ENCODE measurements around the gene VAMP1. TPM values are rescaled to one million over a fixed set of nuclear protein-coding genes. Genes with fewer than 3 reads are reported as not detected.

VAMP1 gene, protein sequence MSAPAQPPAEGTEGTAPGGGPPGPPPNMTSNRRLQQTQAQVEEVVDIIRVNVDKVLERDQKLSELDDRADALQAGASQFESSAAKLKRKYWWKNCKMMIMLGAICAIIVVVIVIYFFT
- total RNA-seq: 6.5 and 9.1 TPM in 2 replicates

DNA sequence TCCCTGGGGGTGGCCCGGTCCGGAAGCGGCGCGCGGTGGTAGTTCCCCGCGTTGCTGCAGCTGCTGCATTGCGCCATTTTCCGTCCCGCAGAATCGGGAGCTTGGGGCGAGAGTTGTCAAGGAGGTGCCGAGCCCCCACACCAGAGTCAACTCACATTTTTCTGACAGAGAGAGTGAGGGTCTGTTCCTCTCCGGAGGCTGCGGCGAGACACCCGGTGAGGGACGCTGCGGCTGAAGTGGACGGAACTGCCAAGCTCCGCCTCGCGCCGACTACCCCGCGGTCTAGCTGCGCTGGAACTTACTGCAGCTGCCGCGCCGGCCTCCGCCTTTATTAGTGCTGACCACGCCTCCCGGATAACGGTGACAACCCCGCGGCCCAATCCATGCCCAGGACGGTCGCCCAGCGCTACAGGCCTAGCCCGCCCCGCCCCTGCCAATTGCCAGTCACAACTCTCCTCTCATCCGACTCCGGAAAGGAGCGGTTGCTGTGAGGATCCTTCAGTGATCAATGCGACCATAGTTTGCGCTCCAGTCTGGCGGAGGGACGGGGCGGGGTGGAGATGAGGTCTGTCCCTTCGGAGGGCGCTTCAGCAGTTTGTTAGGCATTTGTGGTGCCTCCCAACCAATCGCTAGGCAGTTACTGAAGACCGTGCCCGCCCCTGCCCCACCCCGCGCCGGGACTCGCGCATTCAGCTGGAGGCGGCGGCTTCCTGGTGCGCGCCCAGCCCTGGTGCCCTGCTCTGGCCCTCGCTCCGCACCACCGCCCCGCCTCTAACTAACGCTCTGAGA lies at the start of gene VAMP1:
VAMP1 (minus strand) TSS at position 303 of the 789 bp plus-strand sequence; CDS start at position 157, 146 bp downstream.
- Histone ChIP-seq H3K9me3 (ENCODE audit: low read depth, low read length) (no peaks in the 10 kb centered on the region), H3K4me2 (ENCODE audit: insufficient read depth, low read length) (peak within 1 kb of the TSS; percentile 91), H3K27me3 (ENCODE audit: insufficient read depth, low read length) (no peaks in the 10 kb centered on the region), H3K4me3 (ENCODE audit: insufficient read depth, low read length) (peak within 1 kb of the TSS; percentile 95), H3K27ac (ENCODE audit: low read depth, low read length) (peak within 1 kb of the TSS; percentile 36), H2AFZ (ENCODE audit: low read length) (peak within 1 kb of the TSS; percentile 99), H4K20me1 (ENCODE audit: insufficient read depth, low read length) (peaks cover 16% of the 10 kb centered on the region), H3K4me1 (ENCODE audit: insufficient read depth, low read length) (peaks cover 30% of the 10 kb centered on the region), H3K36me3 (ENCODE audit: insufficient read depth, low read length) (peaks cover 13% of the 10 kb centered on the region), H3K79me2 (ENCODE audit: insufficient read depth, low read length) (peaks cover 36% of the 10 kb centered on the region)
- TF ChIP-seq, protein P1, sequence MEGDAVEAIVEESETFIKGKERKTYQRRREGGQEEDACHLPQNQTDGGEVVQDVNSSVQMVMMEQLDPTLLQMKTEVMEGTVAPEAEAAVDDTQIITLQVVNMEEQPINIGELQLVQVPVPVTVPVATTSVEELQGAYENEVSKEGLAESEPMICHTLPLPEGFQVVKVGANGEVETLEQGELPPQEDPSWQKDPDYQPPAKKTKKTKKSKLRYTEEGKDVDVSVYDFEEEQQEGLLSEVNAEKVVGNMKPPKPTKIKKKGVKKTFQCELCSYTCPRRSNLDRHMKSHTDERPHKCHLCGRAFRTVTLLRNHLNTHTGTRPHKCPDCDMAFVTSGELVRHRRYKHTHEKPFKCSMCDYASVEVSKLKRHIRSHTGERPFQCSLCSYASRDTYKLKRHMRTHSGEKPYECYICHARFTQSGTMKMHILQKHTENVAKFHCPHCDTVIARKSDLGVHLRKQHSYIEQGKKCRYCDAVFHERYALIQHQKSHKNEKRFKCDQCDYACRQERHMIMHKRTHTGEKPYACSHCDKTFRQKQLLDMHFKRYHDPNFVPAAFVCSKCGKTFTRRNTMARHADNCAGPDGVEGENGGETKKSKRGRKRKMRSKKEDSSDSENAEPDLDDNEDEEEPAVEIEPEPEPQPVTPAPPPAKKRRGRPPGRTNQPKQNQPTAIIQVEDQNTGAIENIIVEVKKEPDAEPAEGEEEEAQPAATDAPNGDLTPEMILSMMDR (IDR thresholded peaks at IDR 0.05; ENCODE audit: extremely low read depth, low read depth, low read length): no peak
- DNase-seq (ENCODE audit: insufficient read length, low spot score, missing footprints): peak; percentile 99

DNA sequence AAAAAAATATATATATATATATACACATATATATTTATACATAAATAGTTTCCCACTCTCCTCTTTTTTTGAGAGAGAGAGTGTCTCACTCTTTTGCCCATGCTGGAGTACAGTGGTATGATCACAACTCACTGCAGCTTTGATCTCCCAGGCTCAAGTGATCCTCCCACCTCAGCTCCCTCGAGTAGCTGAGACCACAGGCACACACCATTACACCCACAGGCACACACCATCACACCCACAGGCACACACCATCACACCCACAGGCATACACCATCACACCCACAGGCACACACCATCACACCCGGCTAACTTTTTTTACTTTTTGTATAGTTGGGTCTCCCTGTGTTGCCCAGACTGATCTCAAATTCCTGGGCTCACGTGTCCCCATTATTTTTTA lies 49.7 kb upstream of the VAMP1 start:
- no peaks in the 10 kb centered on the region for H3K79me2 ChIP-seq (ENCODE audit: insufficient read depth, low read length)
- H2AFZ ChIP-seq (ENCODE audit: low read length): no peak overlapping the region
- no peak for DNase-seq (ENCODE audit: insufficient read length, low spot score, missing footprints)
- H3K27me3 ChIP-seq (ENCODE audit: insufficient read depth, low read length): no peaks in the 10 kb centered on the region
- H3K4me1 ChIP-seq (ENCODE audit: insufficient read depth, low read length): no peaks in the 10 kb centered on the region
- no peaks in the 10 kb centered on the region for H3K9me3 ChIP-seq (ENCODE audit: low read depth, low read length)
- H3K36me3 ChIP-seq (ENCODE audit: insufficient read depth, low read length): peaks cover 83% of the 10 kb centered on the region
- TF ChIP-seq, protein P1 (IDR thresholded peaks at IDR 0.05; ENCODE audit: extremely low read depth, low read depth, low read length): no peak
- H3K27ac ChIP-seq (ENCODE audit: low read depth, low read length): no peak overlapping the region
- H3K4me3 ChIP-seq (ENCODE audit: insufficient read depth, low read length): no peak overlapping the region
- H3K4me2 ChIP-seq (ENCODE audit: insufficient read depth, low read length): no peak overlapping the region
- H4K20me1 ChIP-seq (ENCODE audit: insufficient read depth, low read length): no peaks in the 10 kb centered on the region

DNA sequence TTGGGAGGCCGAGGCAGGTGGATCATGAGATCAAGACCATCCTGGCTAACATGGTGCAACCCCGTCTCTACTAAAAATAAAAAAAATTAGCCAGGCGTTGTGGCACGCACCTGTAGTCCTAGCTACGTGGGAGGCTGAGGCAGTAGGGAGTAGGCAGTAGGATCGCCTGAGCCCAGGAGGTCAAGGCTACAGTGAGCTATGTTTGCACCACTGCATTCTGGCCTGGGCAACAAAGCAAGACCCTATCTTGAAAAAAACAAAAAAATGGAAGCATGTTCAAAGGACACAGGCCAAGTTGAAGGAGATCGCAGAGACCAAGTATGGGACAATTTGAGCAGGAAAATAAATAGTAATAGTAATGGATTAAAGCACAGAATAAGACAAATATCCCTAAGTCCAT lies 37.6 kb upstream of the VAMP1 start:
- Histone ChIP-seq H3K9me3 (ENCODE audit: low read depth, low read length) (no peaks in the 10 kb centered on the region), H3K36me3 (ENCODE audit: insufficient read depth, low read length) (peaks cover 44% of the 10 kb centered on the region), H3K79me2 (ENCODE audit: insufficient read depth, low read length) (peaks cover 47% of the 10 kb centered on the region), H3K27me3 (ENCODE audit: insufficient read depth, low read length) (no peaks in the 10 kb centered on the region), H3K27ac (ENCODE audit: low read depth, low read length) (peak overlapping the region; percentile 58), H3K4me3 (ENCODE audit: insufficient read depth, low read length) (no peak overlapping the region), H2AFZ (ENCODE audit: low read length) (no peak overlapping the region), H3K4me2 (ENCODE audit: insufficient read depth, low read length) (no peak overlapping the region), H3K4me1 (ENCODE audit: insufficient read depth, low read length) (peaks cover 8% of the 10 kb centered on the region), H4K20me1 (ENCODE audit: insufficient read depth, low read length) (no peaks in the 10 kb centered on the region)
- TF ChIP-seq, protein P1 (IDR thresholded peaks at IDR 0.05; ENCODE audit: extremely low read depth, low read depth, low read length): no peak
- DNase-seq (ENCODE audit: insufficient read length, low spot score, missing footprints): no peak

All from osteoblast (primary cell).